PFSK-1 (cell line): ENCODE results near the gene GRIN1.

Source experiments
- POLR2AphosphoS5 ChIP-seq: IDR thresholded peaks from 2 replicates; pipeline ENCODE4 v1.6.1; 2012; ENCODE audit warnings: low read depth, mild to moderate bottlenecking, control low read depth, low read length, moderate library complexity
- SIN3A ChIP-seq: IDR thresholded peaks from 2 replicates; pipeline ENCODE4 v1.6.1; 2012; ENCODE audit warnings: mild to moderate bottlenecking, low read length, moderate library complexity, borderline replicate concordance; ENCODE audit not compliant: insufficient read depth
- TAF1 ChIP-seq: IDR thresholded peaks from 2 replicates; pipeline ENCODE4 v1.6.1; 2012; ENCODE audit warnings: low read length, control low read depth, borderline replicate concordance; ENCODE audit not compliant: insufficient read depth
- TF ChIP-seq, protein P1 (sequence below), 2 experiments: IDR thresholded peaks; 2 replicates each; pipeline versions ENCODE4 v1.6.1 to v1.8.0; 2011 to 2012; ENCODE audit warnings: low read depth in 2 of 2, low read length in 2 of 2, control low read depth in 1 of 2, inconsistent platforms in 1 of 2, mild to moderate bottlenecking in 1 of 2, moderate library complexity in 1 of 2; ENCODE audit not compliant: insufficient read depth in 1 of 2

GRCh38 chr9:137107982-137108381 lies 31.0 kb upstream of the GRIN1 start:
- no peak for TF ChIP-seq SIN3A
- TF ChIP-seq TAF1 = no peak
- no peak for TF ChIP-seq POLR2AphosphoS5
- TF ChIP-seq, protein P1, sequence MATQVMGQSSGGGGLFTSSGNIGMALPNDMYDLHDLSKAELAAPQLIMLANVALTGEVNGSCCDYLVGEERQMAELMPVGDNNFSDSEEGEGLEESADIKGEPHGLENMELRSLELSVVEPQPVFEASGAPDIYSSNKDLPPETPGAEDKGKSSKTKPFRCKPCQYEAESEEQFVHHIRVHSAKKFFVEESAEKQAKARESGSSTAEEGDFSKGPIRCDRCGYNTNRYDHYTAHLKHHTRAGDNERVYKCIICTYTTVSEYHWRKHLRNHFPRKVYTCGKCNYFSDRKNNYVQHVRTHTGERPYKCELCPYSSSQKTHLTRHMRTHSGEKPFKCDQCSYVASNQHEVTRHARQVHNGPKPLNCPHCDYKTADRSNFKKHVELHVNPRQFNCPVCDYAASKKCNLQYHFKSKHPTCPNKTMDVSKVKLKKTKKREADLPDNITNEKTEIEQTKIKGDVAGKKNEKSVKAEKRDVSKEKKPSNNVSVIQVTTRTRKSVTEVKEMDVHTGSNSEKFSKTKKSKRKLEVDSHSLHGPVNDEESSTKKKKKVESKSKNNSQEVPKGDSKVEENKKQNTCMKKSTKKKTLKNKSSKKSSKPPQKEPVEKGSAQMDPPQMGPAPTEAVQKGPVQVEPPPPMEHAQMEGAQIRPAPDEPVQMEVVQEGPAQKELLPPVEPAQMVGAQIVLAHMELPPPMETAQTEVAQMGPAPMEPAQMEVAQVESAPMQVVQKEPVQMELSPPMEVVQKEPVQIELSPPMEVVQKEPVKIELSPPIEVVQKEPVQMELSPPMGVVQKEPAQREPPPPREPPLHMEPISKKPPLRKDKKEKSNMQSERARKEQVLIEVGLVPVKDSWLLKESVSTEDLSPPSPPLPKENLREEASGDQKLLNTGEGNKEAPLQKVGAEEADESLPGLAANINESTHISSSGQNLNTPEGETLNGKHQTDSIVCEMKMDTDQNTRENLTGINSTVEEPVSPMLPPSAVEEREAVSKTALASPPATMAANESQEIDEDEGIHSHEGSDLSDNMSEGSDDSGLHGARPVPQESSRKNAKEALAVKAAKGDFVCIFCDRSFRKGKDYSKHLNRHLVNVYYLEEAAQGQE (IDR thresholded peaks at IDR 0.05; ENCODE audit: insufficient read depth in 1 of 2, low read depth in 2 of 2, low read length in 2 of 2) = no peak
